Measurements from ENCODE around the gene CDK15.
"Not testable (repeated sequence)": the region's sequence is repeated elsewhere in the genome, so short reads cannot be mapped to it uniquely, and the experiment has no call there.

Gene CDK15

GRCh38 chr2:201789395-201789794 lies 16.9 kb upstream of the CDK15 start:
- DNase-seq (ENCODE audit: low read depth in 2 of 2), result no peak

DNA sequence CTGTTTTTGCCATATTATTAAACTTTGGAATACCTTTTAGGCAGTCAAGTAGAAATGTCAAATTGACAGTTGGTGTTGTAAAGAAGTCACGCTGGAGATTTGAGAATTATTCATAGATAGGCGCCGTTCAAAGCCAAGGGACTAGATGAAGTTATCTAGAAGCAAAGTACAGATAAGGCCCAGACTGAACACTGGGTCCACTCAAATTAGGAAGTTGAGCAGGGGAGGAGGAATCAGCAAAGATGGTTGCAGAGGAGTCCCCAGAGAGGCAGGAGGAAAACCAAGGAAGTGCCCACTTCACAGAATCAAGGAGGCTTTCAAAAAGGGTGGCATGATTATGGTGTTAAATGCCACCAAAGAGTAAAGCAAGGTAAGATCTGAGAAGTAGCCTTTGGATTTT lies 16.0 kb upstream of the CDK15 start:
- no peak for DNase-seq (ENCODE audit: low read depth in 2 of 2)

GRCh38 chr2:201790989-201791388 lies 15.3 kb upstream of the CDK15 start:
- no peak for DNase-seq (ENCODE audit: low read depth in 2 of 2)

DNA sequence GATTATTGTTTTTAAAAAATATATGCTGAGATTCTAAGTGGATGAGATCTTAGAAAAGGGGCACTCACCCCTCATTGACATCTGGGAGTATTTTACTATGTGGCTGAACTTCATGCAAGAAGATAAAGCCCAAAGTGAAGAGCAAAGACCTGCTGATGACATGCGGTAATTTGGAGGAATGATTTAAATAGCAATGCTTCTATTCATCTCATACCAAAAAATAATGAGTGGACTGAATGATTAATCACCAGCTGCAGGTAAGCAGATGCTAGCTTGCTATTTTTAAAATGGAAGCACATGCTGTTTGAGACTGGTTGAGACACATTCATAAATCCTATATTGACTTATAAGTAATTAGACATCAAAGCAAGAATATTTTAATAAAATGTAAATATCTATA lies 12.7 kb upstream of the CDK15 start:
- DNase-seq (ENCODE audit: low read depth in 2 of 2), result peak; percentile 59 to 60

DNA sequence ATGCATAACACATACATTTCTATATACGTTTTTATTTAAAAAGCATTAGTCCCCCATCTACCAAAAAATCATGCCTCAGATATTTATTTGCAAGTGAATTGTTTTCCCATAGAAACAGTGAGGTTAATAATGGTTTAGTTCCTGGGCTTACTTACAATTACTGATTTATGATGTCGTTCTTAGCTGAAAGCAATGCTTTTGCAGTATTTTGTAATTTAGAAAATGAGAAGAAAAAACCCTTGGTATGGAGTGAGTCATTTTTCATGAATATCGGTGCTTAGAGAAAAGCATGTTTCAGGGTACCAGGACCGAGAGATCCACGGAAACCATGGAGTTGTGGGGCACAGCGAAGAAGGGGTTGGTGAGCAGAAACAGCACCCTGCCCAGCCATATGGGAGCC lies 12.0 kb upstream of the CDK15 start:
- peak; percentile 50 to 56 for DNase-seq (ENCODE audit: low read depth in 2 of 2)

- DNase-seq (ENCODE audit: low read depth in 2 of 2), result peak in 1 of 2 experiments; percentile 45
Measured at GRCh38 chr2:201795607-201796477, 10.5 kb upstream of the CDK15 start.

DNA sequence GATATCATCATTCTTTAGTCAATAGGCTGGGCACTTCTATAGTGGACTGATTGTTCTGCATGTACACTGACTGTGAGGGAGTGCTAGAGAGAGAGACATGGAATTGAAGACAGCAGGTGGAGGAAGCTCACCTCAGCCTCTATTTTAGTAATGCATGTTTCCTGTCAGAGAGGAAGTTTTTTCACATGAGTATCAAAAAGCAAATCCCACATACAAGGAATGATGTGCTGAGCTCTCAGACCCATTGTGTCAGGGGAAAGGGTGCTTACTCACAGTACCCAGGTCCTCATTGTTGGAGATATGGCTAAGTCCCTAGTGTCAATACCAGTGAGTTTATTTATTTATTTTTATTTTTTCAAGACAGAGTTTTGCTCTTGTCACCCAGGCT lies 9.9 kb upstream of the CDK15 start:
- DNase-seq (ENCODE audit: low read depth in 2 of 2), result no peak

DNA sequence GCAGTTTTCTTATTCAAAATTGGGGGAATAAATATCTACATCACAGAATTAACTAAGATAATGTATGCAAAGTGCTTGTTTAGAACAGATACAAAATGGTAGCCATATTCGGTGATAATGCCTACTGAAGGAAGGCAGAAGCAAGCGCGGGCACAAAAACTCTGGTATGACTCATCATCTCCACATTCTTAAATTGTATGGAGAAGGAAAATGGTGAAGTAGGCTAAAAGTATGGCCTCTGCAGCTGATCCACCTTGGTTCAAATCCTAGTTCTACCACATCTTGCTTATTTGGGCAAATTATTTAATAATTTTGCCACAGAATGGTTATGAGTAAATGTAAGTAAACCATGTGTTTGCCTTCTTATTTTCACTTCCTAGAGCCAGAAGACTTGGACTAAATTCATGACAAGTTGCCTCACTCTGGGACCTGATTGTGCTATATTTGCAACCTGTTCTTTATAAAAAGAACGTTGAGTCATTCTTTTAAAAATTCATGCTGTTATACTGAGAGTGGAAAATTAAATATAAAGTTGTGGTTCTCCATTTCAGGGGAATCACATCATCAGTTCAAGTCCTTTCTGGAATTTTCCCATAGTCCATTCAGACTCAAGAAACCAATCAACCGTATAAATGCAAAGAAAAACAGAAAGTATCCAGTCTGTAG lies 9.0 kb upstream of the CDK15 start:
- DNase-seq (ENCODE audit: low read depth in 2 of 2), result peak; percentile 58 to 63

DNA sequence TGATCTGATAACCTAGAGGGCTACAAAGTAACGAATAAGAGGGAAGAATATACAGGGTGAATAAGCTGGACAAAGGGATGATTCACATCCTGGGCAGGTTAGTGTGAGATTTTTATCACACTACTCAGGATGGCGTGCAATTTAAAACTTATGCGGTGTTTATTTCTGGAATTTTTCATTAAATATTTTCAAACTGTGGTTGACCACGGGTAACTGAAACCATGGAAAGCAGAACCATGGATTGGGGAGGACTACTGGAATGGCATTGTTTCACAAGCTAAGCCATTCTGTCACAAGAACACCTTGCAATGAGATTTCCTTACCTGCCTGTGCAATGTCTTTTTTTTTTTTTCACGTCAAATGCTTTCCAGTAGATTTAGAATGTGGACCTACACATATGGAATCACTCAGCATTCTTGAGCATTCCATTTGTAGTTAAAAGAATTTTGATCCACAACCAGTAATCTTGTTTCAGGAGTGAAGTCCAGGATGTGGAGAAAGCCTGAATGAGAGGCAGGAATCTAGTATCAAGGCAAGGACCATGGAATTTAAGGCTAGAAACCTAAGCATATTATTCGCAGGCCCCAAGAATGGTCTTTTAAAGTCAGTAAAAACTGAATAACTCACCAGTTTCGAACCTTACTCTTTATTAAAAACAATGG lies 8.0 kb upstream of the CDK15 start:
- peak; percentile 88 for DNase-seq (ENCODE audit: low read depth in 2 of 2)

DNA sequence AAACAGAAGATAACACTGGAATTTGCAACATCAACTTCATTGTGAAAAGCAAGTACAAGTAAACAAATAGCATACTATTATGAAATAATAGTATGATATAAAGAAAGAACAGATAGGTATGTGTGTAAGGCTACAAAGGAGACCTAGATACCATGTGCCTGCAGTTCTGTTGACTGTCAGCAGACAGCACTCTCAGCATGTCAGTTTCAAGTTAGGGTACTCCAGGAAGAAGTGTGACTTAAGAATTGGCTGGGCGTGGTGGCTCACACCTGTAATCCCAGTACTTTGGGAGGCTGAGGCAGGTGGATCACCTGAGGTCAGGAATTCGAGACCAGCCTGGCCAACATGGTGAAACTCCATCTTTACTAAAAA lies 7.4 kb upstream of the CDK15 start:
- not testable (repeated sequence) for DNase-seq (ENCODE audit: low read depth in 2 of 2)

GRCh38 chr2:201807452-201807999 lies 1.2 kb downstream of the CDK15 start:
- DNase-seq (ENCODE audit: low read depth in 2 of 2), result peak; percentile 58

DNA sequence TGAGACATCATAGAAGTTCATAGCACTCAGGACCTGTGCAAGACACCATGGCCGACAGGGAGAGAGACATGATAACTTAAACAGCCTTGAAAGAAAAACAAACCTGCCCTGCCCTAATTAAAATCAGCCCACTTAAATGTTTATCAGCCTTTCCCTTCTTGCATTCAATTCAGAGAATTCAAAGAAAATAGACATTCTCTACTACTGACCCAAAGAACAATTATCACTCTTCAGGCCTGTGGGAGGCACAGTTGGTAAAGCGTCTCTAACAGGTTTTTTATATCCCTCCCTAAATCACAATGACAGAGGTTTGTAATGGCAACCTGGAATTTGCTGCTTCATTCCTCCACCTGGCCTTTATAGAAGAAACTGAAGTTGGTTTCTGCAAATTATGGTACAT lies 1.7 kb downstream of the CDK15 start:
- DNase-seq (ENCODE audit: low read depth in 2 of 2), result no peak

DNA sequence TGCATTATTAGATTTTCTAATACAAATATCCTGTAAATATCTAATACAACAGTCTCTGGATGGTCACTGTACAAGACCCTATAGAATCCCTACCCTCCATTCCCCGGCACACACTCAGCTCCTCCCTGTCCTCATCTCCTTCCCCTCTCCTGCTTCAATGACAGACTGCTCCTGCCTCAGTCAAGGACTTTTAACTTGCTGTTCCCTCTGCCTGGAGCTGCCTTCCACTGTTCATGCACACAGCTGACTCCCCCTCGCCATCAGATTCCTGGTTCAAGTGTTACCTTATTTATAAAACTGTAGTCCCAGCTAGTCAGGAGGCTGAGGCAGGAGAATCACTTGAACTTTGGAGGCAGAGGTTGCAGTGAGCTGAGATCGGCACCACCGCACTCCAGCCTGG lies 3.3 kb downstream of the CDK15 start:
- DNase-seq (ENCODE audit: low read depth in 2 of 2), result no peak

- not testable (repeated sequence) for DNase-seq (ENCODE audit: low read depth in 2 of 2)
Measured at GRCh38 chr2:201810604-201811003, 4.3 kb downstream of the CDK15 start.

DNA sequence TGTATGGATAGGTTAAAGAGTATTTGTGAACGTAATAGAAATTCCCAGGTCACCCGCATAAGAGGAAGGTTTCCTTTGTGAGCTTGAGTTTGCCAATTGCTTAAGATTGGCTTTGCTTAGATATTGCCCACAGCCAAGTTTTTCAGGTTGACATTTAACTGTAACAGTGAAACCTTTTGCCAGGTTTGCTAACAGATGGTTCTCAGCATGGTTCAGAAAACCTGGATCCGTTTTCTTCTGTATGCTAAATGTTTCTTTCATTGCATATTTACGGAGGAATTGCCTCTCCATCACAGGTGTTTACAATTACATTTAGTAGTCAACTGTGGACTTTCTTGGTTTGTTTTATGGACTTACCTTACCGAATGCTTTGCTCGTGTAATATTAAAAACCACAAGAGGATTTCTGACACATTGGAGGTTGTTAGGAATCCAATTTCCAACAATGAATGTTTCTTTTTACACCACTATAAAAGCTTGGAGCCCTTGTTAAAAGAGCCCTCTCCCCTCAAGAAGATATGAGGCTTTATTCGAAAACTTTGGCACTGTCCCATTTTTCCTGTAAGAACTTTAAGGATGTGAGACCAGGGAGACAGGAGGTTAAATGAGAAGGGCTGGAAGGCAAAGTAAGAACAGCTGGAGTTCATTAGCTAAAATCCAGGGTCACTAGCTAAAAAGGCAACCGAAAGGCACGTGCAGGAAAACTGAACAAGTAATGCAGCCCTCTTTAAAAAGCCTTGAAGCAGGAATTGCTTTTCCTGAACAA lies 7.8 kb downstream of the CDK15 start:
- peak; percentile 88 for DNase-seq (ENCODE audit: low read depth in 2 of 2)

DNA sequence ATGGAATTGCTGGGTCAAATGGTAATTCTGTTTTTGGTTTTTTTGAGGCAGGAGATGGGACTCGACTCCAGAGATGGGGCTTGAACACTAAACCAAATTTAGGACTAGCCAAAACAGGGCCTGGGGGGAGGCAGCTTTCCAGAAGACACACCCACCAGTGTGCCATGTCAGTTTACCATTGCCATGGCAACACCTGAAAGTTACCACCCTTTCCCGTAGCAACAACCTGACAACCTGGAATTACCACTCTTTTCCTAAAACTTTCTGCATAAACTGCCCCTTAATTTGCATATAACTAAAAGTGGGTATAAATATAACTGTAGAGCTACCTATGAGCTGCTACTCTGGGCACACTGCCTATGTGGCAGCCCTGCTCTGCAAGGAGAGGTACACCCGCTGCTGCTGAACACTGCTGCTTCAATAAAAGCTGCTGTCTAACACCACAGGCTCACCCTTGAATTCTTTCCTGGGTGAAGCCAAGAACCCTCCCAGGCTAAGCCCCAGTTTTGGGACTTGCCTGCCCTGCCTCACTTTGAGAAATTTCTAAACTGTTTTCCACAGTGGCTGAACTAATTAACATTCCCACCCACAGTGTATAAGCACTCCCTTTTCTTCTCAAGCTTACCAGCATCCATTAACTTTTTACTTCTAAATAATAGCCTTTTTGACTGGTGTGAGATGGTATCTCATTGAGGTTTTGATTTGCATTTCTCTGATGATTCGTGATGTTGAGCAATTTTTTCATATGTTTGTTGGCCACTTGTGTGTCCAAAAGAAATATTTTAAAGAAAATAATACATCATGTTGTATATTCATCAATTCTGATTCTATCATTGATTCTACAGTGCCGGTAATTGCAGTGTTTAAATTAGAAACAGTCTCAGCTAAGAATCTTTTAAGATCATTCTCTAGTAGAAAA lies 10.6 kb downstream of the CDK15 start:
- DNase-seq (ENCODE audit: low read depth in 2 of 2), result no peak

DNA sequence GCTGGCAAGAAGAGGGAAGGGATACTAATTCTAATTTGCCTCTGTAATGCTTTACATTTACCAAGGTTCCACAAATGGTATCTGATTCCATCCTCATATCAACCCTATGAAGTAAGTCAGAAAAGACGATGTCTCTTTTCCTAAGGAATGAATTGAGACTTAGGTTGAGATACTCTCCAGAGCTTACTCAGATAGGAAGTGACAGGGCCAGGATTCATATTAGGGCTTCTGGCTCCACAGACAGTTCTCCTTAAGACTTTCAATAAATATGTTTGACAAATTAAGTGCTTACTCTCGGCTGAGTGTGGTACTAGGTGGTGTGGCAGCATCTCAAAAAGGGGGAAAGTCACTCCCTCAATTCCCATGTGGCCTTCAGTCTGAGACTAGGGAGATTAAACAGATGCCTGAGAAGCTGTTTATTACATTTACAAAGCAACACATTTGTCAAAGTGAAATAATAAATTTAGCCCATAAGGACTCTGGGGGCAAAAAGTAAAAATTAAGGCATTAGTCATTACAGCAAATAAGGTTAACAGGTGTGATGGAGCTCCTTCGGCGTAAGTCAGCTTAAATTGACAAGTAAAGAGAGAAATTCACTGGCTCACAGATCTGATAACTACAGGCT lies 14.2 kb downstream of the CDK15 start:
- DNase-seq (ENCODE audit: low read depth in 2 of 2), result no peak

GRCh38 chr2:201821080-201821479 lies 14.7 kb downstream of the CDK15 start:
- no peak for DNase-seq (ENCODE audit: low read depth in 2 of 2)

- DNase-seq (ENCODE audit: low read depth in 2 of 2), result no peak
Measured at GRCh38 chr2:201824212-201824611, 17.9 kb downstream of the CDK15 start.

- no peak for DNase-seq (ENCODE audit: low read depth in 2 of 2)
Measured at GRCh38 chr2:201827621-201828020, 21.3 kb downstream of the CDK15 start.
